Esophagus squamous epithelium (tissue), 4 donors: ENCODE measurements around the gene PIMREG.

Experiments used
- CTCF ChIP-seq, 6 experiments: fragments of 450-650 bp in 4 of 6; fragments of 200-600 bp in 2 of 6; sonication (generic) in 2 of 6; IDR thresholded peaks; one replicate each; pipeline ENCODE4 v1.5.1; 2016 to 2019; ENCODE audit warnings: antibody characterized with exemption in 6 of 6, mild to moderate bottlenecking in 4 of 6, moderate library complexity in 4 of 6
- POLR2A ChIP-seq, 4 donors: fragments of 450-650 bp; IDR thresholded peaks; one replicate each; pipeline ENCODE4 v1.6.1; 2017; ENCODE audit warnings: antibody characterized with exemption in 4 of 4, mild to moderate bottlenecking in 4 of 4, moderate library complexity in 3 of 4

- no peak for TF ChIP-seq CTCF (IDR thresholded peaks at IDR 0.05)
- TF ChIP-seq POLR2A (IDR thresholded peaks at IDR 0.05): no peak
These were observed 54.8 kb downstream of the PIMREG start for GRCh38 chr17:6498901-6499540.
